CD4-positive, alpha-beta memory T cell (primary cell): ENCODE measurements around the gene SASH3. TPM values are rescaled to one million over a fixed set of nuclear protein-coding genes. Genes with fewer than 3 reads are reported as not detected.
A peak's percentile ranks its signal among the peaks of the same experiment; 100 is the strongest.

Source experiments
- CTCF ChIA-PET: fragments of 350-600 bp; sonication (Branson Sonifier 250); formaldehyde crosslinking; loops from one replicate; lab custom pipeline; 2021; ENCODE audit warnings: inconsistent platforms; ENCODE audit not compliant: partially characterized antibody; lab: Charles Lee
- POLR2A ChIA-PET: fragments of 350-600 bp; sonication (Branson Sonifier 250); formaldehyde crosslinking; loops from one replicate; lab custom pipeline; 2021; ENCODE audit not compliant: partially characterized antibody; lab: Charles Lee
- DNase-seq, 5 donors: peaks; one replicate each; pipeline versions ENCODE4 v3.0.0 to v3.0.0-alpha.2; 2020 to 2022; ENCODE audit warnings: mixed read lengths in 1 of 5
- H3K27ac ChIP-seq: one replicate; pipeline ENCODE4 v1.7.0; 2013; ENCODE audit warnings: low read depth, low read length
- H3K27me3 ChIP-seq: 2 replicates; pipeline ENCODE4 v1.7.0; 2013; ENCODE audit warnings: mild to moderate bottlenecking, low read length, moderate library complexity; ENCODE audit not compliant: insufficient read depth
- H3K36me3 ChIP-seq: 2 replicates; pipeline ENCODE4 v1.7.0; 2013; ENCODE audit warnings: mild to moderate bottlenecking, low read length, moderate library complexity; ENCODE audit not compliant: insufficient read depth
- H3K4me1 ChIP-seq: 2 replicates; pipeline ENCODE4 v1.7.0; 2013; ENCODE audit warnings: mild to moderate bottlenecking, low read length, moderate library complexity; ENCODE audit not compliant: insufficient read depth
- H3K4me3 ChIP-seq, 2 donors: one replicate each; pipeline ENCODE4 v1.7.0; 2013; ENCODE audit warnings: low read length in 2 of 2, mild to moderate bottlenecking in 1 of 2
- H3K9me3 ChIP-seq, 2 donors: one replicate each; pipeline ENCODE4 v1.7.0; 2013; ENCODE audit warnings: low read length in 2 of 2, control low read depth in 1 of 2; ENCODE audit not compliant: control insufficient read depth in 1 of 2
- H3K27ac Mint-ChIP-seq, 7 donors: one replicate each; pipeline ENCODE4 v1.8.0; 2020 to 2021; ENCODE audit warnings: mixed read lengths in 7 of 7, mild to moderate bottlenecking in 6 of 7, inconsistent platforms in 3 of 7, moderate library complexity in 3 of 7
- H3K27me3 Mint-ChIP-seq, 2 donors: one replicate each; pipeline ENCODE4 v1.8.0; 2020 to 2021; ENCODE audit warnings: mixed read lengths in 2 of 2
- H3K36me3 Mint-ChIP-seq, 2 donors: one replicate each; pipeline ENCODE4 v1.8.0; 2020 to 2021; ENCODE audit warnings: mixed read lengths in 2 of 2, inconsistent platforms in 1 of 2, mild to moderate bottlenecking in 1 of 2
- H3K4me1 Mint-ChIP-seq, 4 donors: one replicate each; pipeline ENCODE4 v1.8.0; 2020 to 2021; ENCODE audit warnings: mixed read lengths in 4 of 4, mild to moderate bottlenecking in 1 of 4
- H3K4me3 Mint-ChIP-seq, 8 donors: one replicate each; pipeline ENCODE4 v1.8.0; 2020 to 2021; ENCODE audit warnings: mixed read lengths in 8 of 8, mild to moderate bottlenecking in 7 of 8, moderate library complexity in 6 of 8, inconsistent platforms in 3 of 8
- H3K9me3 Mint-ChIP-seq, 8 donors: one replicate each; pipeline ENCODE4 v1.8.0; 2020 to 2021; ENCODE audit warnings: mixed read lengths in 8 of 8, mild to moderate bottlenecking in 5 of 8, inconsistent platforms in 3 of 8, moderate library complexity in 1 of 8
- intact Hi-C: fragments of 100-400 bp; cut with micrococcal nuclease; formaldehyde crosslinking; loops from one replicate; pipeline ENCODE4 v1.15.1; 2023
- polyA plus RNA-seq, 2 donors: library from polyadenylated mRNA; unstranded; fragments of 300-500 nt; fragmentation: Illumina TruSeq; gene quantifications; one replicate each; pipeline ENCODE4 v1.2.3, GENCODE V29; 2021
- total RNA-seq, 2 experiments: library from RNA; stranded (reverse); gene quantifications; one replicate each; pipeline ENCODE4 v1.2.3, GENCODE V29; 2021

The SASH3 gene
- total and polyA plus RNA-seq, 4 experiments from 2014 or later = 83.3 to 211 (median 150) TPM

DNA sequence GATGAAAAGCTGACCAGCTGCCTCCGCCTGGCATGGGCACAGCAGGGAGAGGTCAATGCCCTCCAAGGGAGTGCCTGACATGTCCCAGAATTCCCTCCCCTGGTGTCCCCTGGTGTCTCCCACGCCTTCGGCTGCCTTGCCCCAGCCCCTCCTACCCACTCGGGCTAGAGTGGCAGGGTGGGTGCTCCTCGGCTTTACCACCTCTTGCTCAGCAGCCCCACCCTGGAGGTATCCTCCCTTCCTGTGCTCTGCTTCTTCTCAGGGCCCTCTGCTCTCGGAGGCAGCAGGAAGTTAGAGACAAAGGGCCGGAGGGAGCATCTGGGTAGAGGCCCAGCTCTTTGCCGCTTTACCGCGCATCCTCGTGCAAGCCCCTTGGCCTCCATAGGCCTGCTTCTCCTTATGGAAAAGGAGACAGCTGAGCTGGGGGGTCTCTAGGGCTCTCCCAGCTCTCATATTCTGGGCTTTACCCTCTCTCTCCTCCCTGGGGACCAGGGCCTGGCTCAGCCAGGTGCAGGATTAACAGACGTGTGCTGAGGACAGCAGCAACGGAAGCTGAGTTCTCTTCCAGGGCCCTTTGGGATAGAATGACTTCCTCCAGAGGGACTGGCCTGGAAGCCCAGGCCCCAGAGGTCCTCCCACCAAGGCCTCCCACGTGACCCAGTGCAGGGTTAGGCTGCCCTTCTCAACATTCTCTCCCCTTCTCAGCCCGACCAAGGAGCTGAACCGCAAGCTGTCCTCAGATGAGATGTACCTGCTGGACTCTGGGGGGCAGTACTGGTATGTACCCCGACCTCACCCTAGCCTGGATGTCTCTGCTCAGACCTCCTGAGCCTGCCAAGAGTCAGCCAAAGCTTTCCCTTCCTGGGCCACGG, 23.7 kb upstream of the SASH3 start:
- H3K4me3 ChIP-seq = peak overlapping the region in 1 of 2 donors; percentile 33
- intact Hi-C loops = loop anchor here (1.0 to 5.0 kb wide), 2 partner anchors 41 to 67 kb away; no protein-coding TSS in a partner anchor
- H3K36me3 Mint-ChIP-seq = no peaks in the 10 kb centered on the region
- H3K4me3 Mint-ChIP-seq = peak overlapping the region; percentile 59 to 80 (median 70)
- H3K27me3 Mint-ChIP-seq = no peaks in the 10 kb centered on the region
- H3K9me3 Mint-ChIP-seq = no peaks in the 10 kb centered on the region
- peak overlapping the region; percentile 53 to 90 (median 86) for H3K27ac Mint-ChIP-seq
- no peaks in the 10 kb centered on the region for H3K36me3 ChIP-seq
- peaks cover 39 to 80% (median 58%) of the 10 kb centered on the region in 4 donors for H3K4me1 Mint-ChIP-seq
- ChIA-PET POLR2A (interaction anchor here (0.9 to 35.3 kb wide), 6 partner anchors 12 to 164 kb away, joined by 3 to 1390 read pairs (median 4); partner anchors contain the start of gene SASH3), CTCF (interaction anchor here (0.9 to 5.9 kb wide), 15 partner anchors 11 to 273 kb away, joined by 3 to 31 read pairs (median 6); partner anchors contain the start of gene SASH3)
- H3K9me3 ChIP-seq = no peaks in the 10 kb centered on the region
- DNase-seq = peak in 2 of 5 donors; percentile 36 to 42
- H3K27me3 ChIP-seq = no peaks in the 10 kb centered on the region
- peak overlapping the region; percentile 38 for H3K27ac ChIP-seq
- peaks cover 67% of the 10 kb centered on the region for H3K4me1 ChIP-seq

DNA sequence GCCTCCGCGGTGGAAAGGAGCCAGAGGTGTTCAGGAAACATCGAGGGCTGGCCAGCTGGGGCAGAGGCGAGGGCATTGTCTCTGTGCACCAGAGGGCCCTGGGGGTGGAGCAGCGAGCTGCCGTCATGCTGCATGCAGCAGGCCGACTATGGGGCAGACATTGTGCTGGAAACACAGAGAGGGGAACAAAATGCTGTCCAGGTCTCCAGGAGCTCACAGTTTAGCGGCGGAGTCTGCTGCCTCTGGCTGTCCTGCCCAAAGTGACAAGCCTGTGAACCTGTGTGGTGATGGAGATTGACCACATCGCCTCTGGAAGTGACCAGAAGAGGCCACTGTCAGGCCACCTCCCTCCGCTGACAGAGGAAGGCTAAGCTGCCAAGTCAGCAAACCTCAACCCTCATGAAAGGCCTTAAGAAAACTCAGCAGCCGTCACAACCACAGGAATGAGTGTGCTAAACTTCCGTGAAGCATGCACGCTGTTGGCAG, 20.1 kb upstream of the SASH3 start:
- Mint-ChIP-seq H3K4me3 (peak overlapping the region; percentile 58 to 78 (median 67)), H3K4me1 (peaks cover 39 to 76% (median 56%) of the 10 kb centered on the region in 4 donors), H3K27me3 (no peaks in the 10 kb centered on the region), H3K27ac (peak overlapping the region; percentile 84 to 95 (median 91)), H3K9me3 (no peaks in the 10 kb centered on the region), H3K36me3 (no peaks in the 10 kb centered on the region)
- intact Hi-C loops = loop anchor here (1.0 to 5.0 kb wide), 3 partner anchors 10 to 38 kb away; no protein-coding TSS in a partner anchor
- Histone ChIP-seq H3K4me1 (peaks cover 82% of the 10 kb centered on the region), H3K4me3 (no peak overlapping the region), H3K36me3 (no peaks in the 10 kb centered on the region), H3K9me3 (no peaks in the 10 kb centered on the region), H3K27me3 (no peaks in the 10 kb centered on the region), H3K27ac (peak overlapping the region; percentile 54)
- CTCF ChIA-PET = interaction anchor here (0.8 to 5.9 kb wide), 14 partner anchors 8 to 121 kb away, joined by 3 to 31 read pairs (median 5); partner anchors contain the start of gene SASH3
- peak; percentile 63 to 73 (median 69) for DNase-seq
- POLR2A ChIA-PET = interaction anchor here (0.8 to 35.3 kb wide), 8 partner anchors 23 to 326 kb away, joined by 3 to 1390 read pairs (median 4); partner anchors contain the start of genes SASH3 and UTP14A

- H3K4me3 Mint-ChIP-seq = peak overlapping the region in 7 of 8 donors; percentile 26 to 78 (median 60)
- intact Hi-C loops = no loop called here
- no peaks in the 10 kb centered on the region for H3K9me3 Mint-ChIP-seq
- DNase-seq = no peak
- H3K9me3 ChIP-seq = no peaks in the 10 kb centered on the region
- no peak overlapping the region for H3K4me3 ChIP-seq
- no peaks in the 10 kb centered on the region for H3K36me3 Mint-ChIP-seq
- peak overlapping the region; percentile 54 for H3K27ac ChIP-seq
- no peaks in the 10 kb centered on the region for H3K27me3 ChIP-seq
- H3K27ac Mint-ChIP-seq = peak overlapping the region; percentile 84 to 95 (median 91)
- H3K4me1 Mint-ChIP-seq = peaks cover 36 to 71% (median 52%) of the 10 kb centered on the region in 4 donors
- peaks cover 76% of the 10 kb centered on the region for H3K4me1 ChIP-seq
- H3K27me3 Mint-ChIP-seq = no peaks in the 10 kb centered on the region
- CTCF ChIA-PET = interaction anchor here (0.8 to 5.9 kb wide), 12 partner anchors 8 to 82 kb away, joined by 3 to 31 read pairs (median 5); partner anchors contain the start of gene SASH3
- POLR2A ChIA-PET = interaction anchor here (0.8 to 35.3 kb wide), 7 partner anchors 24 to 326 kb away, joined by 4 to 1390 read pairs (median 5); partner anchors contain the start of genes SASH3 and UTP14A
- H3K36me3 ChIP-seq = no peaks in the 10 kb centered on the region
Observed at GRCh38 chrX:129760155-129760554, 19.6 kb upstream of the SASH3 start.

DNA sequence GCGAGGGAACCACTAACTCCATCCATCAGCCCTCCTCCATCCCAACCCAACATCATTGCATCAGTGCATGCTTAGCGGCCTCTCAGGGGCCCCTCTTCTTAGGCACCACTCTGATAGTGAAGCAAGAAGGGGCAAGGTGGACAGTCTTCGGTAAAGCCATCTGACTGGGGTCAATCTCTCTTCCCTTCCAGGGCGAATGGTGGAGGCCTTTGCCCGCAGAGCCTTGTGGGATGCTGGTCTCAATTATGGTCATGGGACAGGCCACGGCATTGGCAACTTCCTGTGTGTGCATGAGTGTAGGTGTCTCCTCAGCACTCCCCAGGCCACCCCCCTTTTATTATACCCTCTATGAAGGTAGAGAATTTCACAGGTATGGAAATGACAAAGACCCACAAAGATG, 18.8 kb upstream of the SASH3 start:
- no peaks in the 10 kb centered on the region for H3K36me3 ChIP-seq
- ChIA-PET CTCF (interaction anchor here (2.0 kb wide), 1 partner anchor 8 kb away, joined by 5 read pairs; no protein-coding TSS in a partner anchor), POLR2A (interaction anchor here (1.4 to 35.3 kb wide), 2 partner anchors 24 to 145 kb away, joined by 5 to 1390 read pairs; partner anchors contain the start of genes SASH3 and UTP14A)
- no peaks in the 10 kb centered on the region for H3K9me3 Mint-ChIP-seq
- peaks cover 33 to 65% (median 48%) of the 10 kb centered on the region in 4 donors for H3K4me1 Mint-ChIP-seq
- peak overlapping the region; percentile 54 for H3K27ac ChIP-seq
- H3K4me1 ChIP-seq = peaks cover 68% of the 10 kb centered on the region
- peak overlapping the region in 1 of 8 donors; percentile 9 for H3K4me3 Mint-ChIP-seq
- H3K4me3 ChIP-seq = no peak overlapping the region
- H3K27ac Mint-ChIP-seq = peak overlapping the region in 5 of 7 donors; percentile 18 to 91 (median 62)
- no peaks in the 10 kb centered on the region for H3K36me3 Mint-ChIP-seq
- H3K9me3 ChIP-seq = no peaks in the 10 kb centered on the region
- intact Hi-C loops = no loop called here
- no peaks in the 10 kb centered on the region for H3K27me3 ChIP-seq
- no peak for DNase-seq
- H3K27me3 Mint-ChIP-seq = no peaks in the 10 kb centered on the region

- intact Hi-C loops = no loop called here
- POLR2A ChIA-PET = interaction anchor here (35.3 kb wide), 1 partner anchor 24 kb away, joined by 1390 read pairs; the partner anchor contains the start of gene SASH3
- H3K27me3 Mint-ChIP-seq = no peaks in the 10 kb centered on the region
- no peak for DNase-seq
- CTCF ChIA-PET = no interaction called here
- H3K4me1 ChIP-seq = peaks cover 65% of the 10 kb centered on the region
- H3K36me3 Mint-ChIP-seq = no peaks in the 10 kb centered on the region
- H3K4me3 Mint-ChIP-seq = no peak overlapping the region
- H3K4me1 Mint-ChIP-seq = peaks cover 32 to 62% (median 46%) of the 10 kb centered on the region in 4 donors
- H3K9me3 ChIP-seq = no peaks in the 10 kb centered on the region
- no peaks in the 10 kb centered on the region for H3K9me3 Mint-ChIP-seq
- no peaks in the 10 kb centered on the region for H3K36me3 ChIP-seq
- peak overlapping the region in 5 of 7 donors; percentile 8 to 81 (median 62) for H3K27ac Mint-ChIP-seq
- no peak overlapping the region for H3K27ac ChIP-seq
- H3K4me3 ChIP-seq = no peak overlapping the region
- H3K27me3 ChIP-seq = no peaks in the 10 kb centered on the region
Observed at GRCh38 chrX:129761596-129761995, 18.2 kb upstream of the SASH3 start.

GRCh38 chrX:129762448-129762847, 17.3 kb upstream of the SASH3 start:
- H3K27ac Mint-ChIP-seq = peak overlapping the region in 2 of 7 donors; percentile 27 to 35
- intact Hi-C loops = no loop called here
- no peak for DNase-seq
- ChIA-PET POLR2A (interaction anchor here (35.3 kb wide), 1 partner anchor 23 kb away, joined by 1390 read pairs; the partner anchor contains the start of gene SASH3), CTCF (interaction anchor here (1.0 to 1.7 kb wide), 2 partner anchors 11 to 19 kb away, joined by 3 to 4 read pairs; no protein-coding TSS in a partner anchor)
- H3K27me3 Mint-ChIP-seq = no peaks in the 10 kb centered on the region
- no peaks in the 10 kb centered on the region for H3K36me3 Mint-ChIP-seq
- H3K9me3 Mint-ChIP-seq = peaks cover 0 to under 1% (median 0%) of the 10 kb centered on the region in 8 donors
- Histone ChIP-seq H3K9me3 (no peaks in the 10 kb centered on the region), H3K4me3 (no peak overlapping the region), H3K4me1 (peaks cover 66% of the 10 kb centered on the region), H3K27me3 (no peaks in the 10 kb centered on the region), H3K36me3 (no peaks in the 10 kb centered on the region), H3K27ac (no peak overlapping the region)
- no peak overlapping the region for H3K4me3 Mint-ChIP-seq
- peaks cover 33 to 64% (median 47%) of the 10 kb centered on the region in 4 donors for H3K4me1 Mint-ChIP-seq
